ENCODE results near the gene LIPA. TPM values are rescaled to one million over a fixed set of nuclear protein-coding genes. Genes with fewer than 3 reads are reported as not detected.

Gene LIPA
- total and polyA plus RNA-seq, 2 of the 4 experiments (the other 2 are of a cell fraction): 23.1 to 31.9 TPM

GRCh38 chr10:89301232-89301631, 49.7 kb upstream of the LIPA start (continued):
- TF ChIP-seq RFX5 (IDR thresholded peaks at IDR 0.05; ENCODE audit: low read depth, low read length) (no peak), SMC3 (IDR thresholded peaks at IDR 0.05; ENCODE audit: low read depth, low read length) (no peak), MAZ (IDR thresholded peaks at IDR 0.05; ENCODE audit: borderline replicate concordance, low read depth, low read length) (no peak)
- TF ChIP-seq, protein P1, sequence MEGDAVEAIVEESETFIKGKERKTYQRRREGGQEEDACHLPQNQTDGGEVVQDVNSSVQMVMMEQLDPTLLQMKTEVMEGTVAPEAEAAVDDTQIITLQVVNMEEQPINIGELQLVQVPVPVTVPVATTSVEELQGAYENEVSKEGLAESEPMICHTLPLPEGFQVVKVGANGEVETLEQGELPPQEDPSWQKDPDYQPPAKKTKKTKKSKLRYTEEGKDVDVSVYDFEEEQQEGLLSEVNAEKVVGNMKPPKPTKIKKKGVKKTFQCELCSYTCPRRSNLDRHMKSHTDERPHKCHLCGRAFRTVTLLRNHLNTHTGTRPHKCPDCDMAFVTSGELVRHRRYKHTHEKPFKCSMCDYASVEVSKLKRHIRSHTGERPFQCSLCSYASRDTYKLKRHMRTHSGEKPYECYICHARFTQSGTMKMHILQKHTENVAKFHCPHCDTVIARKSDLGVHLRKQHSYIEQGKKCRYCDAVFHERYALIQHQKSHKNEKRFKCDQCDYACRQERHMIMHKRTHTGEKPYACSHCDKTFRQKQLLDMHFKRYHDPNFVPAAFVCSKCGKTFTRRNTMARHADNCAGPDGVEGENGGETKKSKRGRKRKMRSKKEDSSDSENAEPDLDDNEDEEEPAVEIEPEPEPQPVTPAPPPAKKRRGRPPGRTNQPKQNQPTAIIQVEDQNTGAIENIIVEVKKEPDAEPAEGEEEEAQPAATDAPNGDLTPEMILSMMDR (conservative IDR thresholded peaks at IDR 0.05; ENCODE audit: low read depth, low read length): no peak

DNA sequence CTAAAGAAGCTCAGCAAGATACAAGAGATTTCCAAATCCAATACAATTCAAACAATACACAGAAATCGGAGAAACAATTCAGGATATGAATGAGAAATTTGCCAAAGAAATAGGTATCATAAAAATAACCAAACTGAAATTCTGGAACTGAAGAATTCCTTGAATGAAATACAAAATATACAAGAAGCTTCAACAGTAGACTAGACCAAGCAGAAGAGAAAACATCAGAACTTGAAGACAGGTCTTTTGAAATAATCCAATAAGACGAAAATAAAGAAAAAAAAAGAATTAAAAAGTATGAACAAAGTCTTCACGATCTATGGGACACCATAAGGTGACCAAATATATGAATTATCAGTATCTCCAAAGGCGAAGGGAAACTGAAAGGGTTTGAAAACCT, 47.5 kb upstream of the LIPA start:
- ChIA-PET POLR2A (ENCODE audit: unreplicated experiment) (no interaction called here), CTCF (no interaction called here)
- Histone ChIP-seq H3K14ac (replicated peaks; ENCODE audit: low read depth, low read length) (no peak overlapping the region), H2AK9ac (replicated peaks; ENCODE audit: low read depth, low read length, poor library complexity) (no peak overlapping the region), H3K9me3 (ENCODE audit: control insufficient read depth, insufficient read depth, low read length) (no peaks in the 10 kb centered on the region), H4K8ac (ENCODE audit: low read depth in 2 of 2, low read length in 2 of 2) (no peak overlapping the region), H3K27me3 (ENCODE audit: control insufficient read depth, insufficient read depth, low read length) (no peaks in the 10 kb centered on the region), H3K9ac (ENCODE audit: low read depth, low read length) (no peak overlapping the region), H3K4me1 (ENCODE audit: control insufficient read depth, insufficient read depth, low read length) (peaks cover 12% of the 10 kb centered on the region), H4K20me1 (ENCODE audit: insufficient read depth, low read length) (no peaks in the 10 kb centered on the region), H2BK120ac (ENCODE audit: low read depth, low read length) (no peak overlapping the region), H2BK15ac (ENCODE audit: low read depth, low read length) (no peak overlapping the region), H3K4me3 (ENCODE audit: insufficient read depth, low read depth, low read length) (no peak overlapping the region), H2BK5ac (ENCODE audit: low read depth, low read length, poor library complexity, severe bottlenecking) (no peak overlapping the region), H3K56ac (ENCODE audit: extremely low read depth, insufficient read depth, low read length) (no peak overlapping the region), H3K23ac (ENCODE audit: low read depth, low read length) (no peak overlapping the region), H2AK5ac (ENCODE audit: low read depth, low read length) (no peak overlapping the region), H3K4ac (ENCODE audit: low read depth, low read length) (no peak overlapping the region), H4K91ac (ENCODE audit: insufficient read depth, low read depth, low read length) (no peak overlapping the region), H3K9me1 (ENCODE audit: insufficient read depth, low read length) (no peaks in the 10 kb centered on the region; the same call in 1 of the 2 replicates), H2BK20ac (ENCODE audit: low read depth, low read length) (no peak overlapping the region), H3K4me2 (ENCODE audit: low read depth, low read length) (no peak overlapping the region), H2AFZ (replicated peaks; ENCODE audit: low read length, poor library complexity) (no peak overlapping the region), H3K79me1 (ENCODE audit: low read depth in 1 of 2, low read length in 2 of 2) (peaks cover 2 to 4% of the 10 kb centered on the region in 2 experiments; a peak in 1 of 4 replicates), H3K27ac (ENCODE audit: insufficient read depth, low read length) (no peak overlapping the region), H3K18ac (ENCODE audit: low read depth, low read length) (no peak overlapping the region), H4K5ac (ENCODE audit: low read depth, low read length) (no peak overlapping the region), H3K36me3 (ENCODE audit: control insufficient read depth, insufficient read depth, low read length) (no peaks in the 10 kb centered on the region)
- WGBS, 2 experiments (ENCODE audit: extremely low coverage in 2 of 2, insufficient read length in 1 of 2): no CpG with 5 or more reads among the region's 4 CpGs
- dilution Hi-C loops (cut with HindIII; ENCODE audit: low sequenced_read_pairs, unreplicated experiment): no loop called here
- in situ Hi-C loops (cut with MboI; ENCODE audit: low sequenced_read_pairs): no loop called here
- BruUV-seq (replicated peaks): no TSS peak
- no peak for DNase-seq
- no peak for ATAC-seq (ENCODE audit: low read depth)
- intact Hi-C loops (cut with micrococcal nuclease): loop anchor here (5.0 kb wide), 1 partner anchor 447 kb away; the partner anchor contains the start of gene ANKRD22
- TF ChIP-seq, protein P2, sequence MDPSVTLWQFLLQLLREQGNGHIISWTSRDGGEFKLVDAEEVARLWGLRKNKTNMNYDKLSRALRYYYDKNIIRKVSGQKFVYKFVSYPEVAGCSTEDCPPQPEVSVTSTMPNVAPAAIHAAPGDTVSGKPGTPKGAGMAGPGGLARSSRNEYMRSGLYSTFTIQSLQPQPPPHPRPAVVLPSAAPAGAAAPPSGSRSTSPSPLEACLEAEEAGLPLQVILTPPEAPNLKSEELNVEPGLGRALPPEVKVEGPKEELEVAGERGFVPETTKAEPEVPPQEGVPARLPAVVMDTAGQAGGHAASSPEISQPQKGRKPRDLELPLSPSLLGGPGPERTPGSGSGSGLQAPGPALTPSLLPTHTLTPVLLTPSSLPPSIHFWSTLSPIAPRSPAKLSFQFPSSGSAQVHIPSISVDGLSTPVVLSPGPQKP (IDR thresholded peaks at IDR 0.05; ENCODE audit: borderline replicate concordance, low read depth, low read length): no peak
- no peak for TF ChIP-seq MAZ (IDR thresholded peaks at IDR 0.05; ENCODE audit: borderline replicate concordance, low read depth, low read length)
- TF ChIP-seq RAD21 (IDR thresholded peaks at IDR 0.05; ENCODE audit: low read length): no peak
- TF ChIP-seq SMC3 (IDR thresholded peaks at IDR 0.05; ENCODE audit: low read depth, low read length): no peak
- no peak for TF ChIP-seq MXI1 (IDR thresholded peaks at IDR 0.05; ENCODE audit: borderline replicate concordance, low read depth, low read length)
- TF ChIP-seq NFE2L2 (IDR thresholded peaks at IDR 0.05; ENCODE audit: low read depth, low read length): no peak
- TF ChIP-seq FOS (IDR thresholded peaks at IDR 0.05; ENCODE audit: low read depth, low read length): no peak
- TF ChIP-seq, protein P1 (conservative IDR thresholded peaks at IDR 0.05; ENCODE audit: low read depth, low read length): no peak
- TF ChIP-seq, protein P3, sequence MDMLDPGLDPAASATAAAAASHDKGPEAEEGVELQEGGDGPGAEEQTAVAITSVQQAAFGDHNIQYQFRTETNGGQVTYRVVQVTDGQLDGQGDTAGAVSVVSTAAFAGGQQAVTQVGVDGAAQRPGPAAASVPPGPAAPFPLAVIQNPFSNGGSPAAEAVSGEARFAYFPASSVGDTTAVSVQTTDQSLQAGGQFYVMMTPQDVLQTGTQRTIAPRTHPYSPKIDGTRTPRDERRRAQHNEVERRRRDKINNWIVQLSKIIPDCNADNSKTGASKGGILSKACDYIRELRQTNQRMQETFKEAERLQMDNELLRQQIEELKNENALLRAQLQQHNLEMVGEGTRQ (IDR thresholded peaks at IDR 0.05; ENCODE audit: low read depth, low read length): no peak

Data from IMR-90 (cell line).